B cell (primary cell): ENCODE results near the gene CFAP141. TPM values are rescaled to one million over a fixed set of nuclear protein-coding genes. Genes with fewer than 3 reads are reported as not detected.

Experiments
- ATAC-seq: fragments of 200-7000 bp; cut with Tn5 transposase; one replicate; pipeline ENCODE4 v1.10.0; 2021; ENCODE audit warnings: low read depth, mild to moderate bottlenecking, moderate number of reproducible peaks, moderate library complexity
- CTCF ChIA-PET: fragments of 350-600 bp; sonication (Branson Sonifier 250); formaldehyde crosslinking; loops from one replicate; lab custom pipeline; 2021; ENCODE audit warnings: antibody characterized with exemption, inconsistent platforms; lab: Charles Lee
- POLR2A ChIA-PET: fragments of 350-600 bp; sonication (Branson Sonifier 250); formaldehyde crosslinking; loops from one replicate; lab custom pipeline; 2021; ENCODE audit warnings: antibody characterized with exemption; lab: Charles Lee
- DNase-seq: peaks from one replicate; pipeline ENCODE4 v3.0.0; 2013
- H2AFZ ChIP-seq: 2 replicates; pipeline ENCODE4 v1.6.1; 2012; ENCODE audit warnings: mild to moderate bottlenecking, low read depth, low read length; ENCODE audit not compliant: insufficient read depth, poor library complexity, severe bottlenecking
- H3K27ac ChIP-seq, 2 donors: 1 replicate in 1 of 2; 2 replicates in 1 of 2; pipeline ENCODE4 v1.5.1; 2012 to 2013; ENCODE audit warnings: low read length in 2 of 2, mild to moderate bottlenecking in 2 of 2, moderate library complexity in 1 of 2
- H3K27me3 ChIP-seq, 4 experiments: fragments of 200-600 bp in 1 of 4; sonication (generic) in 1 of 4; replicated peaks in 1 of 4; 1 replicate in 2 of 4; 2 replicates in 2 of 4; pipeline versions ENCODE4 v1.6.1 to v1.7.0; 2013 to 2016; ENCODE audit warnings: low read length in 3 of 4, mild to moderate bottlenecking in 2 of 4, mixed read lengths in 1 of 4, moderate library complexity in 1 of 4; ENCODE audit not compliant: insufficient read depth in 4 of 4, control insufficient read depth in 3 of 4; ENCODE audit errors: control extremely low read depth in 1 of 4
- H3K36me3 ChIP-seq, 2 experiments: replicated peaks in 1 of 2; 1 replicate in 1 of 2; 2 replicates in 1 of 2; pipeline versions ENCODE4 v1.6.1 to v1.7.1; 2013; ENCODE audit warnings: low read length in 1 of 2; ENCODE audit not compliant: insufficient read depth in 2 of 2, control insufficient read depth in 1 of 2; ENCODE audit errors: control extremely low read depth in 1 of 2, extremely low read depth in 1 of 2
- H3K4me1 ChIP-seq, 2 donors: fragments of 200-600 bp in 1 of 2; sonication (generic) in 1 of 2; 1 replicate in 1 of 2; 2 replicates in 1 of 2; pipeline versions ENCODE4 v1.5.1 to v1.6.1; 2013 to 2017; ENCODE audit warnings: low read length in 2 of 2; ENCODE audit not compliant: control insufficient read depth in 2 of 2, insufficient read depth in 2 of 2
- H3K4me2 ChIP-seq: replicated peaks from 2 replicates; pipeline ENCODE3; 2012; ENCODE audit warnings: mild to moderate bottlenecking, low read depth, low read length; ENCODE audit not compliant: poor library complexity, severe bottlenecking
- H3K4me3 ChIP-seq, 5 experiments: fragments of 200-600 bp in 1 of 5; sonication (generic) in 1 of 5; 1 replicate in 3 of 5; 2 replicates in 2 of 5; pipeline versions ENCODE4 v1.5.1 to v1.7.0; 2011 to 2016; ENCODE audit warnings: low read length in 4 of 5, mild to moderate bottlenecking in 4 of 5, low read depth in 2 of 5, control low read depth in 1 of 5, moderate library complexity in 1 of 5; ENCODE audit not compliant: insufficient read depth in 1 of 5; ENCODE audit errors: control extremely low read depth in 1 of 5, extremely low read depth in 1 of 5
- H3K79me2 ChIP-seq: fragments of 200-600 bp; sonication (generic); one replicate; pipeline ENCODE4 v1.6.0; 2016; ENCODE audit warnings: low read length; ENCODE audit not compliant: control insufficient read depth, insufficient read depth
- H3K9ac ChIP-seq: fragments of 200-600 bp; sonication (generic); 2 replicates; pipeline ENCODE4 v1.6.1; 2017; ENCODE audit warnings: mild to moderate bottlenecking, low read length, moderate library complexity
- H3K9me3 ChIP-seq, 3 donors: one replicate each; pipeline versions ENCODE4 v1.6.1 to v1.7.1; 2013; ENCODE audit warnings: low read length in 2 of 3; ENCODE audit not compliant: control insufficient read depth in 2 of 3, insufficient read depth in 1 of 3; ENCODE audit errors: control extremely low read depth in 1 of 3
- H4K20me1 ChIP-seq: 2 replicates; pipeline ENCODE4 v1.6.0; 2012; ENCODE audit warnings: mild to moderate bottlenecking, low read length; ENCODE audit not compliant: insufficient read depth, control insufficient read depth, poor library complexity, severe bottlenecking
- H3K27ac Mint-ChIP-seq: one replicate; pipeline ENCODE4 v1.8.0; 2021; ENCODE audit warnings: mixed read lengths
- H3K27me3 Mint-ChIP-seq: one replicate; pipeline ENCODE4 v1.8.0; 2021; ENCODE audit warnings: mixed read lengths
- H3K4me1 Mint-ChIP-seq: one replicate; pipeline ENCODE4 v1.8.0; 2021; ENCODE audit warnings: mixed read lengths
- H3K4me3 Mint-ChIP-seq: one replicate; pipeline ENCODE4 v1.8.0; 2021; ENCODE audit warnings: mixed read lengths
- H3K9me3 Mint-ChIP-seq: one replicate; pipeline ENCODE4 v1.8.0; 2022; ENCODE audit warnings: mixed read lengths; ENCODE audit not compliant: insufficient read depth
- CTCF ChIP-seq: fragments of 200-600 bp; IDR thresholded peaks from one replicate; pipeline ENCODE4 v1.8.0; 2022; ENCODE audit warnings: antibody characterized with exemption, mild to moderate bottlenecking
- EZH2 ChIP-seq: IDR thresholded peaks from 2 replicates; pipeline ENCODE4 v1.6.1; 2012; ENCODE audit warnings: borderline replicate concordance, low read depth, mild to moderate bottlenecking, moderate library complexity, low read length; ENCODE audit not compliant: insufficient read depth, poor library complexity, severe bottlenecking
- intact Hi-C: fragments of 100-400 bp; cut with micrococcal nuclease; formaldehyde crosslinking; loops from one replicate; pipeline ENCODE4 v1.10.0; 2022
- polyA plus RNA-seq: library from polyadenylated mRNA; depleted of rRNA; stranded (reverse); fragments of >200 nt; gene quantifications from 2 replicates; pipeline ENCODE4 v1.2.3, GENCODE V29; 2012
- small RNA-seq: library from RNA; depleted of rRNA; stranded (forward); fragments of <200 nt; gene quantifications from one replicate; pipeline ENCODE3, GENCODE V24; 2012; ENCODE audit warnings: low replicate concordance, low read depth; ENCODE audit not compliant: insufficient read length
- total RNA-seq, 2 donors: library from RNA; stranded (reverse); fragments of 120-200 nt in 1 of 2; gene quantifications; 1 replicate in 1 of 2; 2 replicates in 1 of 2; pipeline versions ENCODE4 v1.2.3 to v1.2.4, GENCODE V29; 2013 to 2022

Gene CFAP141
- total and polyA plus RNA-seq, 2 donors (not counting 1 experiment from before 2014, with no cell fraction given) = not detected

GRCh38 chr1:154151311-154151710 is 54.8 kb downstream of the CFAP141 start:
- Histone ChIP-seq H3K4me2 (no peak overlapping the region), H4K20me1 (no peaks in the 10 kb centered on the region), H2AFZ (no peak overlapping the region), H3K4me1 (no peaks in the 10 kb centered on the region), H3K4me3 (no peak overlapping the region), H3K9me3 (no peaks in the 10 kb centered on the region), H3K27ac (no peak overlapping the region), H3K9ac (no peak overlapping the region), H3K79me2 (no peaks in the 10 kb centered on the region), H3K27me3 (no peaks in the 10 kb centered on the region), H3K36me3 (peaks cover 0 to 17% of the 10 kb centered on the region in 2 experiments)
- Mint-ChIP-seq H3K9me3 (no peaks in the 10 kb centered on the region), H3K27ac (no peak overlapping the region), H3K4me1 (peaks cover 3% of the 10 kb centered on the region), H3K4me3 (no peak overlapping the region), H3K27me3 (no peaks in the 10 kb centered on the region)
- no peak for TF ChIP-seq CTCF
- no peak for TF ChIP-seq EZH2
- no peak for ATAC-seq
- ChIA-PET CTCF (interaction anchor here (1.1 kb wide), 1 partner anchor 165 kb away, joined by 3 read pairs; the partner anchor contains the start of gene RAB13), POLR2A (no interaction called here)
- intact Hi-C loops = no loop called here
- no peak for DNase-seq

Small RNA genes within 50 kb of the gene (small RNA-seq; reads per million reads assigned to genes)
- gene MIR190B = 0.95 reads per million

Other genes starting within 250 kb of the CFAP141 start
- 153 and 157 TPM in 2 replicates for gene CRTC2, start 247.7 kb downstream of the CFAP141 start, total RNA-seq
- 94.6 and 120 TPM in 2 replicates for gene CRTC2, start 247.7 kb downstream of the CFAP141 start, polyA plus RNA-seq
- 28.1 and 29.8 TPM in 2 replicates for gene SLC39A1, start 242.8 kb downstream of the CFAP141 start, total RNA-seq
- gene SLC39A1, start 242.8 kb downstream of the CFAP141 start, polyA plus RNA-seq = 19.2 and 19.3 TPM in 2 replicates
- gene CREB3L4, start 238.4 kb downstream of the CFAP141 start, total RNA-seq = 19.9 and 21.8 TPM in 2 replicates
- 23.4 and 28.1 TPM in 2 replicates for gene CREB3L4, start 238.4 kb downstream of the CFAP141 start, polyA plus RNA-seq
- gene JTB, start 228.7 kb downstream of the CFAP141 start, total RNA-seq = 99.1 and 106 TPM in 2 replicates
- 144 and 159 TPM in 2 replicates for gene JTB, start 228.7 kb downstream of the CFAP141 start, polyA plus RNA-seq
- gene RAB13, start 220.0 kb downstream of the CFAP141 start, total RNA-seq = 9.7 and 10.5 TPM in 2 replicates
- 0.09 and 0.50 TPM in 2 replicates for gene RAB13, start 220.0 kb downstream of the CFAP141 start, polyA plus RNA-seq
- 4,276 and 4,812 TPM in 2 replicates for gene RPS27, start 215.6 kb downstream of the CFAP141 start, total RNA-seq
- gene RPS27, start 215.6 kb downstream of the CFAP141 start, polyA plus RNA-seq = 12,632 and 15,978 TPM in 2 replicates
- gene NUP210L, start 51.3 kb downstream of the CFAP141 start, total RNA-seq = 0.15 and 0.20 TPM in 2 replicates
- 0.04 TPM in 1 of 2 replicates, not detected in the other for gene NUP210L, start 51.3 kb downstream of the CFAP141 start, polyA plus RNA-seq
- 300 TPM in 2 replicates for gene TPM3, start 14.2 kb downstream of the CFAP141 start, total RNA-seq
- gene TPM3, start 14.2 kb downstream of the CFAP141 start, polyA plus RNA-seq = 186 and 301 TPM in 2 replicates
- gene UBAP2L, start 14.6 kb upstream of the CFAP141 start, total RNA-seq = 218 and 219 TPM in 2 replicates
- 147 and 251 TPM in 2 replicates for gene UBAP2L, start 14.6 kb upstream of the CFAP141 start, polyA plus RNA-seq
- 74.2 and 85.7 TPM in 2 replicates for gene HAX1, start 66.3 kb upstream of the CFAP141 start, total RNA-seq
- 80.9 and 88.8 TPM in 2 replicates for gene HAX1, start 66.3 kb upstream of the CFAP141 start, polyA plus RNA-seq
- gene AQP10, start 114.8 kb upstream of the CFAP141 start, total RNA-seq = not detected in 2 replicates
- 0.06 TPM in 1 of 2 replicates, not detected in the other for gene AQP10, start 114.8 kb upstream of the CFAP141 start, polyA plus RNA-seq
- gene ATP8B2, start 119.2 kb upstream of the CFAP141 start, total RNA-seq = 31.1 and 32.4 TPM in 2 replicates
- gene ATP8B2, start 119.2 kb upstream of the CFAP141 start, polyA plus RNA-seq = 50.2 and 54.1 TPM in 2 replicates
- 5.3 TPM in 2 replicates for gene IL6R, start 199.0 kb upstream of the CFAP141 start, total RNA-seq
- gene IL6R, start 199.0 kb upstream of the CFAP141 start, polyA plus RNA-seq = 2.7 and 3.5 TPM in 2 replicates